Neutrophil (primary cell): Measurements from ENCODE around the gene OSBPL8.

Experiments used
- H3K27ac ChIP-seq: fragments of 200-600 bp; sonication (generic); 2 replicates; pipeline ENCODE4 v1.5.1; 2016; ENCODE audit warnings: mild to moderate bottlenecking, moderate library complexity
- H3K27me3 ChIP-seq: fragments of 200-600 bp; sonication (generic); 2 replicates; pipeline ENCODE4 v1.6.0; 2016; ENCODE audit warnings: mild to moderate bottlenecking
- H3K36me3 ChIP-seq: fragments of 200-600 bp; sonication (generic); 2 replicates; pipeline ENCODE4 v1.5.1; 2017
- H3K4me1 ChIP-seq, 2 experiments: fragments of 200-600 bp in 1 of 2; sonication (generic) in 1 of 2; 1 replicate in 1 of 2; 2 replicates in 1 of 2; pipeline versions ENCODE4 v1.5.1 to v1.6.1; 2013 to 2016; ENCODE audit warnings: low read depth in 1 of 2, low read length in 1 of 2, mild to moderate bottlenecking in 1 of 2, moderate library complexity in 1 of 2; ENCODE audit not compliant: control insufficient read depth in 1 of 2, insufficient read depth in 1 of 2
- H3K4me3 ChIP-seq, 2 experiments: fragments of 200-600 bp in 1 of 2; sonication (generic) in 1 of 2; 1 replicate in 1 of 2; 2 replicates in 1 of 2; pipeline ENCODE4 v1.5.1; 2013 to 2016; ENCODE audit warnings: low read depth in 1 of 2, low read length in 1 of 2, mild to moderate bottlenecking in 1 of 2, moderate library complexity in 1 of 2
- H3K9me3 ChIP-seq: fragments of 200-600 bp; sonication (generic); 2 replicates; pipeline ENCODE4 v1.5.1; 2016
- CTCF ChIP-seq: fragments of 200-600 bp; sonication (generic); IDR thresholded peaks from 2 replicates; pipeline ENCODE4 v1.5.1; 2016; ENCODE audit warnings: antibody characterized with exemption

Gene OSBPL8

GRCh38 chr12:76571256-76571655, 11.7 kb upstream of the OSBPL8 start:
- no peaks in the 10 kb centered on the region for H3K36me3 ChIP-seq
- no peaks in the 10 kb centered on the region for H3K27me3 ChIP-seq
- TF ChIP-seq CTCF: no peak

GRCh38 chr12:76569685-76570604, 10.4 kb upstream of the OSBPL8 start:
- H3K27me3 ChIP-seq: no peaks in the 10 kb centered on the region
- H3K36me3 ChIP-seq: no peaks in the 10 kb centered on the region
- H3K27ac ChIP-seq: no peak overlapping the region
- H3K9me3 ChIP-seq: no peaks in the 10 kb centered on the region
- H3K4me1 ChIP-seq: no peaks in the 10 kb centered on the region
- H3K4me3 ChIP-seq: no peak overlapping the region
- TF ChIP-seq CTCF: no peak

More at GRCh38 chr12:76571256-76571655, 11.7 kb upstream of the OSBPL8 start:
- no peak overlapping the region for H3K4me3 ChIP-seq
- H3K9me3 ChIP-seq: no peaks in the 10 kb centered on the region
- no peak overlapping the region for H3K27ac ChIP-seq
- H3K4me1 ChIP-seq: no peaks in the 10 kb centered on the region

- TF ChIP-seq CTCF: no peak
- H3K36me3 ChIP-seq: no peaks in the 10 kb centered on the region
- no peaks in the 10 kb centered on the region for H3K4me1 ChIP-seq
- H3K9me3 ChIP-seq: no peaks in the 10 kb centered on the region
- H3K27me3 ChIP-seq: no peaks in the 10 kb centered on the region
- H3K27ac ChIP-seq: no peak overlapping the region
- no peak overlapping the region for H3K4me3 ChIP-seq
Observed at GRCh38 chr12:76568888-76569551, 9.4 kb upstream of the OSBPL8 start.

GRCh38 chr12:76568130-76568529, 8.6 kb upstream of the OSBPL8 start:
- Histone ChIP-seq H3K27ac (no peak overlapping the region), H3K4me1 (no peaks in the 10 kb centered on the region), H3K27me3 (no peaks in the 10 kb centered on the region), H3K9me3 (no peaks in the 10 kb centered on the region), H3K4me3 (no peak overlapping the region), H3K36me3 (no peaks in the 10 kb centered on the region)
- TF ChIP-seq CTCF: no peak

GRCh38 chr12:76563061-76563460, 3.5 kb upstream of the OSBPL8 start:
- no peak for TF ChIP-seq CTCF
- H3K36me3 ChIP-seq: no peaks in the 10 kb centered on the region
- H3K4me3 ChIP-seq: no peak overlapping the region
- H3K4me1 ChIP-seq: peaks cover 12 to 15% of the 10 kb centered on the region in 2 experiments
- no peaks in the 10 kb centered on the region for H3K9me3 ChIP-seq
- H3K27me3 ChIP-seq: no peaks in the 10 kb centered on the region
- H3K27ac ChIP-seq: no peak overlapping the region
